HEK293 (cell line): Measurements from ENCODE around the gene FSHR.

Experiments
- CTCF ChIA-PET: fragments of 350-600 bp; formaldehyde crosslinking; extraction: SDS; loops from one replicate; lab custom pipeline; 2021; ENCODE audit warnings: antibody characterized with exemption; lab: Yijun Ruan, JAX
- POLR2A ChIA-PET: fragments of 300-600 bp; formaldehyde crosslinking; extraction: SDS; loops from one replicate; lab custom pipeline; 2020; ENCODE audit warnings: antibody characterized with exemption, inconsistent platforms; lab: Yijun Ruan, JAX
- H3K27ac ChIP-seq: fragments of 200-500 bp; sonication (Bioruptor generic); 2 replicates; pipeline ENCODE4 v1.5.1; 2014; ENCODE audit warnings: low read depth, low read length, control low read depth, inconsistent platforms; ENCODE audit errors: extremely low read depth
- H3K36me3 ChIP-seq, 2 experiments: fragments of 200-500 bp in 1 of 2; sonication (Bioruptor generic) in 1 of 2; 1 replicate in 1 of 2; 2 replicates in 1 of 2; pipeline ENCODE4 v1.5.1; 2014 to 2017; ENCODE audit warnings: inconsistent platforms in 2 of 2, low read length in 2 of 2; ENCODE audit not compliant: control insufficient read depth in 2 of 2, insufficient read depth in 1 of 2
- H3K4me1 ChIP-seq: fragments of 200-500 bp; sonication (Bioruptor generic); 2 replicates; pipeline ENCODE4 v1.5.1; 2014; ENCODE audit warnings: mild to moderate bottlenecking, low read length, inconsistent platforms; ENCODE audit not compliant: control insufficient read depth, insufficient read depth
- H3K4me3 ChIP-seq: 2 replicates; pipeline ENCODE4 v1.5.1; 2011; ENCODE audit warnings: low read depth, mild to moderate bottlenecking, control low read depth, low read length, moderate library complexity
- H3K9me3 ChIP-seq: fragments of 200-500 bp; sonication (Bioruptor generic); 2 replicates; pipeline ENCODE4 v1.5.1; 2014; ENCODE audit warnings: low read depth, low read length, inconsistent platforms; ENCODE audit not compliant: control insufficient read depth, insufficient read depth
- AEBP2 ChIP-seq: fragments of 450-650 bp; formaldehyde crosslinking; IDR thresholded peaks from 2 replicates; pipeline ENCODE4 v1.5.1; 2016; ENCODE audit warnings: missing biosample characterization, missing genetic modification characterization, borderline replicate concordance
- ATF2 ChIP-seq: fragments of 450-650 bp; formaldehyde crosslinking; IDR thresholded peaks from 2 replicates; pipeline ENCODE4 v1.5.1; 2016; ENCODE audit warnings: missing biosample characterization, missing genetic modification characterization, low read depth
- BCL11A ChIP-seq: fragments of 450-650 bp; formaldehyde crosslinking; IDR thresholded peaks from 2 replicates; pipeline ENCODE4 v1.5.1; 2016; ENCODE audit warnings: low read depth, missing biosample characterization, missing genetic modification characterization
- GLIS1 ChIP-seq: fragments of 450-650 bp; formaldehyde crosslinking; IDR thresholded peaks from 2 replicates; pipeline ENCODE4 v1.5.1; 2016; ENCODE audit warnings: missing biosample characterization, missing genetic modification characterization
- HIC1 ChIP-seq: fragments of 450-650 bp; formaldehyde crosslinking; IDR thresholded peaks from 2 replicates; pipeline ENCODE4 v1.5.1; 2016; ENCODE audit warnings: missing biosample characterization, missing genetic modification characterization
- KLF16 ChIP-seq: fragments of 450-650 bp; formaldehyde crosslinking; IDR thresholded peaks from 2 replicates; pipeline ENCODE4 v1.5.1; 2017; ENCODE audit warnings: missing biosample characterization, missing genetic modification characterization
- SALL2 ChIP-seq: fragments of 450-650 bp; formaldehyde crosslinking; IDR thresholded peaks from 2 replicates; pipeline ENCODE4 v1.5.0; 2017; ENCODE audit warnings: missing biosample characterization, mild to moderate bottlenecking, missing genetic modification characterization, borderline replicate concordance
- TRIM28 ChIP-seq: IDR thresholded peaks from 2 replicates; pipeline ENCODE4 v1.6.1; 2011; ENCODE audit warnings: low read length, control low read depth, borderline replicate concordance
- YY2 ChIP-seq: fragments of 450-650 bp; formaldehyde crosslinking; IDR thresholded peaks from 2 replicates; pipeline ENCODE4 v1.5.1; 2016; ENCODE audit warnings: missing biosample characterization, missing genetic modification characterization
- ZBTB1 ChIP-seq: fragments of 450-650 bp; formaldehyde crosslinking; IDR thresholded peaks from 2 replicates; pipeline ENCODE4 v1.5.1; 2016; ENCODE audit warnings: missing biosample characterization, missing genetic modification characterization
- ZBTB20 ChIP-seq: fragments of 450-650 bp; formaldehyde crosslinking; IDR thresholded peaks from 2 replicates; pipeline ENCODE4 v1.5.1; 2016; ENCODE audit warnings: missing biosample characterization, missing genetic modification characterization
- ZNF114 ChIP-seq: fragments of 450-650 bp; formaldehyde crosslinking; IDR thresholded peaks from 2 replicates; pipeline ENCODE4 v1.5.0; 2017; ENCODE audit warnings: missing biosample characterization, missing genetic modification characterization
- ZNF133 ChIP-seq: fragments of 450-650 bp; formaldehyde crosslinking; IDR thresholded peaks from 2 replicates; pipeline ENCODE4 v1.5.1; 2016; ENCODE audit warnings: missing biosample characterization, missing genetic modification characterization
- ZNF148 ChIP-seq: fragments of 450-650 bp; formaldehyde crosslinking; IDR thresholded peaks from 2 replicates; pipeline ENCODE4 v1.5.0; 2017; ENCODE audit warnings: missing biosample characterization, missing genetic modification characterization, borderline replicate concordance
- ZNF155 ChIP-seq: fragments of 450-650 bp; formaldehyde crosslinking; IDR thresholded peaks from 2 replicates; pipeline ENCODE4 v1.5.1; 2016; ENCODE audit warnings: missing biosample characterization, missing genetic modification characterization
- ZNF184 ChIP-seq: fragments of 450-650 bp; IDR thresholded peaks from 2 replicates; pipeline ENCODE4 v1.5.1; 2018; ENCODE audit warnings: missing biosample characterization, mild to moderate bottlenecking, missing genetic modification characterization
- ZNF19 ChIP-seq: fragments of 450-650 bp; formaldehyde crosslinking; IDR thresholded peaks from 2 replicates; pipeline ENCODE4; 2016; ENCODE audit warnings: missing biosample characterization, missing genetic modification characterization, low read depth
- ZNF211 ChIP-seq: fragments of 450-650 bp; formaldehyde crosslinking; IDR thresholded peaks from 2 replicates; pipeline ENCODE4 v1.5.1; 2016; ENCODE audit warnings: low read depth, missing biosample characterization, missing genetic modification characterization
- ZNF280D ChIP-seq: fragments of 450-650 bp; formaldehyde crosslinking; IDR thresholded peaks from 2 replicates; pipeline ENCODE4 v1.5.1; 2016; ENCODE audit warnings: missing biosample characterization, missing genetic modification characterization
- ZNF404 ChIP-seq: fragments of 450-650 bp; formaldehyde crosslinking; IDR thresholded peaks from 2 replicates; pipeline ENCODE4 v1.5.1; 2017; ENCODE audit warnings: missing biosample characterization, missing genetic modification characterization
- ZNF426 ChIP-seq: fragments of 450-650 bp; formaldehyde crosslinking; IDR thresholded peaks from 2 replicates; pipeline ENCODE4 v1.5.1; 2017; ENCODE audit warnings: missing biosample characterization, missing genetic modification characterization, mild to moderate bottlenecking, inconsistent platforms, moderate library complexity
- ZNF473 ChIP-seq: fragments of 450-650 bp; formaldehyde crosslinking; IDR thresholded peaks from 2 replicates; pipeline ENCODE4 v1.5.1; 2017; ENCODE audit warnings: missing biosample characterization, missing genetic modification characterization
- ZNF488 ChIP-seq: fragments of 450-650 bp; formaldehyde crosslinking; IDR thresholded peaks from 2 replicates; pipeline ENCODE4 v1.5.1; 2016; ENCODE audit warnings: missing biosample characterization, missing genetic modification characterization
- ZNF623 ChIP-seq: fragments of 450-650 bp; formaldehyde crosslinking; IDR thresholded peaks from 2 replicates; pipeline ENCODE4 v1.5.1; 2016; ENCODE audit warnings: missing biosample characterization, missing genetic modification characterization
- ZNF707 ChIP-seq: fragments of 450-650 bp; formaldehyde crosslinking; IDR thresholded peaks from 2 replicates; pipeline ENCODE4 v1.5.1; 2016; ENCODE audit warnings: missing biosample characterization, missing genetic modification characterization
- ZNF747 ChIP-seq: fragments of 450-650 bp; formaldehyde crosslinking; IDR thresholded peaks from 2 replicates; pipeline ENCODE4 v1.5.1; 2016; ENCODE audit warnings: missing biosample characterization, missing genetic modification characterization

Gene FSHR

GRCh38 chr2:49129034-49129433, 25.3 kb downstream of the FSHR start:
- Histone ChIP-seq H3K27ac (no peak overlapping the region), H3K4me3 (no peak overlapping the region), H3K4me1 (no peaks in the 10 kb centered on the region), H3K36me3 (no peaks in the 10 kb centered on the region), H3K9me3 (no peaks in the 10 kb centered on the region)
- CTCF ChIA-PET = no interaction called here
- POLR2A ChIA-PET = no interaction called here
- no peak for TF ChIP-seq ZBTB1 (tag by site-specific recombination)
- TF ChIP-seq ZNF211 (tag by site-specific recombination) = no peak
- no peak for TF ChIP-seq ATF2 (tag by site-specific recombination)
- no peak for TF ChIP-seq ZNF133
- TF ChIP-seq ZNF623 = no peak
- no peak for TF ChIP-seq ZNF707 (tag by site-specific recombination)
- TF ChIP-seq BCL11A (tag by site-specific recombination) = no peak
- no peak for TF ChIP-seq ZNF280D (tag by site-specific recombination)
- TF ChIP-seq ZNF404 (tag by site-specific recombination) = no peak
- no peak for TF ChIP-seq ZNF155 (tag by site-specific recombination)
- no peak for TF ChIP-seq GLIS1 (tag by site-specific recombination)
- TF ChIP-seq ZNF114 (tag by site-specific recombination) = no peak
- TF ChIP-seq ZNF747 (tag by site-specific recombination) = no peak
- TF ChIP-seq ZNF488 = no peak
- no peak for TF ChIP-seq ZBTB20 (tag by site-specific recombination)

GRCh38 chr2:49123600-49123999, 30.7 kb downstream of the FSHR start:
- H3K4me1 ChIP-seq = no peaks in the 10 kb centered on the region
- H3K9me3 ChIP-seq = no peaks in the 10 kb centered on the region
- H3K36me3 ChIP-seq = no peaks in the 10 kb centered on the region
- ChIA-PET CTCF (no interaction called here), POLR2A (no interaction called here)
- H3K4me3 ChIP-seq = no peak overlapping the region
- H3K27ac ChIP-seq = no peak overlapping the region
- TF ChIP-seq ZNF426 (tag by site-specific recombination) = no peak
- no peak for TF ChIP-seq ZNF473
- no peak for TF ChIP-seq ZNF19 (tag by site-specific recombination)
- TF ChIP-seq KLF16 (tag by site-specific recombination) = no peak
- no peak for TF ChIP-seq HIC1 (tag by site-specific recombination)
- no peak for TF ChIP-seq ZNF184 (tag by site-specific recombination)
- TF ChIP-seq TRIM28 = no peak
- no peak for TF ChIP-seq SALL2
- no peak for TF ChIP-seq ZNF148
- no peak for TF ChIP-seq AEBP2 (tag by site-specific recombination)
- TF ChIP-seq YY2 = no peak
- TF ChIP-seq ZNF155 (tag by site-specific recombination) = no peak
